AG04449 (cell line): ENCODE results near the gene WDR20.
A peak's percentile ranks its signal among the peaks of the same experiment; 100 is the strongest.

Experiments
- CTCF ChIA-PET: fragments of 350-600 bp; formaldehyde crosslinking; extraction: SDS; loops from one replicate; lab custom pipeline; 2021; ENCODE audit warnings: antibody characterized with exemption; lab: Yijun Ruan, JAX
- POLR2A ChIA-PET: fragments of 400-600, 350-600 bp; formaldehyde crosslinking; extraction: SDS; loops from one replicate; lab custom pipeline; 2020; ENCODE audit warnings: antibody characterized with exemption, inconsistent platforms; lab: Yijun Ruan, JAX
- DNase-seq: peaks from one replicate; pipeline ENCODE4 v3.0.0-alpha.2; 2010; ENCODE audit warnings: low read depth, low spot score
- H3K4me3 ChIP-seq: 2 replicates; pipeline ENCODE4 v1.5.1; 2011; ENCODE audit warnings: low read depth, mild to moderate bottlenecking, control low read depth, low read length
- CTCF ChIP-seq: IDR thresholded peaks from one replicate; pipeline ENCODE4 v1.5.1; 2011; ENCODE audit warnings: mild to moderate bottlenecking, moderate library complexity, low read length, control low read depth, inconsistent platforms; ENCODE audit not compliant: insufficient read depth; ENCODE audit errors: missing control alignments

The WDR20 gene

GRCh38 chr14:102249041-102249440 lies 109.3 kb downstream of the WDR20 start:
- H3K4me3 ChIP-seq = no peak overlapping the region
- ChIA-PET CTCF (interaction anchor here (0.6 to 2.5 kb wide), 5 partner anchors 13 to 345 kb away, joined by 4 to 6 read pairs (median 4); no protein-coding TSS in a partner anchor), POLR2A (no interaction called here)
- peak; percentile 19 for DNase-seq
- no peak for TF ChIP-seq CTCF

DNA sequence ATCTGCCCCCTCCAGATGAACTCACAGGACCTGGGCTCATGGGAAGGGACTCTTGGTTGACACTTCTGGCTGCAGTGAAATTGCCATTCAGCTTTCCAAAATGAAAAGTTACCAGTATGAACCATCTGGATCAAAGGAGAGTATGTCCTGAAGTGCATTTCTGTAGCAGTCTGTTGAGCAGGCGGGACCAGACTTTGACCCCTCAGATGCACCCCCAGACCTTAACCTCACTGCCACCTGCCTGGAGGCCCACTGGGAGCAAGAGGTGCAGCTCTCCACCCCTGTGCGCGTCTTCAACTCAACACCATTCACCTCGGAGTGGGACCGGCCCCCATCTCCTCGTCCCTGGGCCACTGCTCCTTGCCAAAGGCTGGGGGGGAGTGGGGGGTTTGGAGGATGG lies 110.3 kb downstream of the WDR20 start:
- TF ChIP-seq CTCF = no peak
- ChIA-PET CTCF (interaction anchor here (1.0 to 1.4 kb wide), 3 partner anchors 14 to 71 kb away, joined by 3 to 6 read pairs (median 4); no protein-coding TSS in a partner anchor), POLR2A (no interaction called here)
- H3K4me3 ChIP-seq = no peak overlapping the region
- DNase-seq = no peak

- POLR2A ChIA-PET = no interaction called here
- no peak for TF ChIP-seq CTCF
- CTCF ChIA-PET = no interaction called here
- H3K4me3 ChIP-seq = no peak overlapping the region
- DNase-seq = no peak
Observed at GRCh38 chr14:102250636-102251035, 110.9 kb downstream of the WDR20 start.

GRCh38 chr14:102251161-102251560 lies 111.5 kb downstream of the WDR20 start:
- no peak overlapping the region for H3K4me3 ChIP-seq
- TF ChIP-seq CTCF = no peak
- DNase-seq = no peak
- ChIA-PET POLR2A (no interaction called here), CTCF (interaction anchor here (1.0 kb wide), 1 partner anchor 13 kb away, joined by 5 read pairs; no protein-coding TSS in a partner anchor)

DNA sequence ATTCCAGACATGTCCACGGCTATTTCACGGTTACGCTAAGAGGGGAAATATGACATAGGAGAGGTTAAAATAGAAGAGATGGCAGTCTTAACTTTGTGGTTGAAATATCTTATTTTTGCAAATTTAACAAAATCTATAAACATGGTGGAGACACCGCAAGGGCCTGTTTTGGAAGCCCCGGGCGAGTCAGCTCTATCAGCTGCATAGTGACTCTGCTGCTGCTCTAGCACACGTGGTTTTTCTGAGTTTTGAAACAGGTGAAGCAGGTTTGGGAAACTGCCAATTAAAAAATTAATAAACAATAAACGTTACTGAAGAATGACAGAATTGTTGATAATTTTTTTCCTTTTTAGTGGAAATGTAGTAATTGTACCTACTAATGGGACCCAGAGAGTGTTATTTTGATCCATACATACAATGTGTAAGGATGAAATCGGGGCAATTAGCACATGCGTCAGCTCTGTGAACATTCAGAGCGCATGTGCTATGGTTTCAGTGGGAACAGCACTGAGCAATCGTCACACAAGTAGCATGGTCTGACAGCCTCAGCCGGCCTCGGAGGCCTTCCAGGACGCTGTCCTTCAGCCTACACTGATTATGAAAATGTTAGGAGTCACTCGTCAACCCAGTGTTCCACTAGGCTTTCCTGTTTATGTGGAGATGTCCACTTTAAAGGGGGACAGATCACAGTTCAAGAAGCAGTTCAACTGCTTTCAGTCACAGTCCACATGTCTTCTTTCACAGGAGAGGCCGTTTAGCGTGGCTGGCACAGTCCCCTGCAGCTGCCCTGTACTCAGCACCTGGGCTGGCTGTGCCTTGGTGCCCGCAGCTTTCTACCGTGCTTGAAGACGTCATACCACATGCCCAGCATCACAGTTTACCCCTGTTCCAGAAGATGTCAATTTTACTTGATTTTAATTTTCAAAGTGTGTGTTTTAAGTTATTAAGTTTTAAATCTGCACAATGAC lies 113.4 kb downstream of the WDR20 start:
- DNase-seq = no peak
- ChIA-PET CTCF (interaction anchor here (1.2 to 2.4 kb wide), 2 partner anchors 61 to 64 kb away, joined by 3 to 8 read pairs; no protein-coding TSS in a partner anchor), POLR2A (no interaction called here)
- H3K4me3 ChIP-seq = no peak overlapping the region
- TF ChIP-seq CTCF = no peak
